H1 (cell line): ENCODE data around the gene RAMP2. TPM values are rescaled to one million over a fixed set of nuclear protein-coding genes. Genes with fewer than 3 reads are reported as not detected.
A peak's percentile ranks its signal among the peaks of the same experiment; 100 is the strongest.

ENCODE experiments used
- CTCF ChIA-PET: fragments of 300-600 bp; sonication (Branson Sonifier 250); formaldehyde crosslinking; loops from one replicate; lab custom pipeline; 2021; ENCODE audit not compliant: partially characterized antibody; lab: Charles Lee
- POLR2A ChIA-PET: fragments of 300-600 bp; sonication (Branson Sonifier 250); formaldehyde crosslinking; loops from one replicate; lab custom pipeline; 2021; ENCODE audit warnings: inconsistent platforms; ENCODE audit not compliant: partially characterized antibody; lab: Charles Lee
- DNase-seq, 2 experiments: peaks; one replicate each; pipeline versions ENCODE4 v3.0.0 to v3.0.0-alpha.2; 2010 to 2022; ENCODE audit warnings: low spot score in 2 of 2, low read depth in 1 of 2, mixed read lengths in 1 of 2
- FAIRE-seq: peaks from 2 replicates; lab custom pipeline; 2011; peaks lifted over from hg19 to GRCh38; lab: Jason Lieb, UNC
- H2AFZ ChIP-seq: 2 replicates; pipeline ENCODE4 v1.8.1; 2012; ENCODE audit warnings: low read length, inconsistent platforms
- H2AK5ac ChIP-seq: 2 replicates; pipeline ENCODE4 v1.6.1; 2013; ENCODE audit warnings: low read depth, low read length
- H2BK120ac ChIP-seq: replicated peaks from 2 replicates; pipeline ENCODE3; 2013; ENCODE audit warnings: low read depth, low read length, inconsistent platforms
- H2BK12ac ChIP-seq: 2 replicates; pipeline ENCODE4 v1.6.1; 2013; ENCODE audit warnings: low read depth, low read length
- H2BK15ac ChIP-seq: 2 replicates; pipeline ENCODE4 v1.6.1; 2013; ENCODE audit warnings: low read length
- H2BK20ac ChIP-seq: 2 replicates; pipeline ENCODE4 v1.6.1; 2013; ENCODE audit warnings: low read length
- H2BK5ac ChIP-seq: 2 replicates; pipeline ENCODE4 v1.6.1; 2013; ENCODE audit warnings: low read depth, low read length
- H3K14ac ChIP-seq: 2 replicates; pipeline ENCODE4 v1.6.1; 2013; ENCODE audit warnings: inconsistent platforms; ENCODE audit not compliant: insufficient read length
- H3K18ac ChIP-seq: 2 replicates; pipeline ENCODE4 v1.6.1; 2013; ENCODE audit warnings: low read length; ENCODE audit errors: extremely low read depth
- H3K23ac ChIP-seq: 2 replicates; pipeline ENCODE4 v1.6.1; 2013; ENCODE audit warnings: inconsistent platforms; ENCODE audit not compliant: insufficient read length
- H3K23me2 ChIP-seq: 2 replicates; pipeline ENCODE4 v1.6.1; 2013; ENCODE audit warnings: low read depth, low read length
- H3K27ac ChIP-seq: 2 replicates; pipeline ENCODE4 v1.6.1; 2011; ENCODE audit warnings: low read depth, low read length, inconsistent platforms
- H3K27me3 ChIP-seq, 4 experiments: replicated peaks in 1 of 4; 1 replicate in 1 of 4; 2 replicates in 3 of 4; pipeline versions ENCODE4 v1.6.1 to v1.8.1; 2011 to 2013; ENCODE audit warnings: low read length in 3 of 4, mild to moderate bottlenecking in 3 of 4, inconsistent platforms in 2 of 4, mixed read lengths in 2 of 4, moderate library complexity in 1 of 4; ENCODE audit not compliant: control insufficient read depth in 3 of 4, insufficient read depth in 3 of 4; ENCODE audit errors: extremely low read depth in 1 of 4
- H3K36me3 ChIP-seq, 4 experiments: 2 replicates each; pipeline versions ENCODE4 v1.6.1 to v1.8.1; 2011 to 2013; ENCODE audit warnings: mild to moderate bottlenecking in 4 of 4, low read length in 3 of 4, moderate library complexity in 2 of 4, control low read depth in 1 of 4, inconsistent platforms in 1 of 4; ENCODE audit not compliant: insufficient read depth in 4 of 4, control insufficient read depth in 2 of 4
- H3K4ac ChIP-seq: replicated peaks from 2 replicates; pipeline ENCODE3; 2013; ENCODE audit warnings: low read length, low read depth, mixed read lengths, inconsistent platforms; ENCODE audit not compliant: insufficient read length
- H3K4me1 ChIP-seq, 4 experiments: replicated peaks in 1 of 4; 1 replicate in 1 of 4; 2 replicates in 3 of 4; pipeline versions ENCODE4 v1.6.1 to v1.8.1; 2011 to 2013; ENCODE audit warnings: low read length in 3 of 4, inconsistent platforms in 2 of 4, mixed read lengths in 1 of 4; ENCODE audit not compliant: insufficient read depth in 4 of 4, control insufficient read depth in 3 of 4
- H3K4me2 ChIP-seq, 2 experiments: 2 replicates each; pipeline versions ENCODE4 v1.6.1 to v1.8.1; 2011 to 2013; ENCODE audit warnings: low read depth in 2 of 2, low read length in 2 of 2, control low read depth in 1 of 2, inconsistent platforms in 1 of 2, mild to moderate bottlenecking in 1 of 2; ENCODE audit not compliant: insufficient read depth in 1 of 2
- H3K4me3 ChIP-seq, 4 experiments: fragments of 200-600, 300-600 bp in 1 of 4; sonication (generic), shearing (Covaris generic), sonication (Bioruptor Twin) in 1 of 4; 2 replicates each; pipeline versions ENCODE4 v1.5.1 to v1.8.1; 2011 to 2016; ENCODE audit warnings: low read length in 4 of 4, low read depth in 3 of 4, control low read depth in 2 of 4, inconsistent platforms in 2 of 4, mild to moderate bottlenecking in 2 of 4, mixed read lengths in 1 of 4, moderate library complexity in 1 of 4; ENCODE audit not compliant: insufficient read depth in 2 of 4; ENCODE audit errors: extremely low read depth in 1 of 4
- H3K56ac ChIP-seq: replicated peaks from 2 replicates; pipeline ENCODE3; 2013; ENCODE audit warnings: low read depth, mild to moderate bottlenecking, mixed read lengths, low read length, inconsistent platforms; ENCODE audit not compliant: insufficient read length
- H3K79me1 ChIP-seq: 2 replicates; pipeline ENCODE4 v1.6.1; 2013; ENCODE audit warnings: low read depth, low read length, control low read depth
- H3K79me2 ChIP-seq, 2 experiments: 2 replicates each; pipeline versions ENCODE4 v1.6.1 to v1.8.1; 2012 to 2013; ENCODE audit warnings: low read length in 2 of 2, mild to moderate bottlenecking in 2 of 2, inconsistent platforms in 1 of 2; ENCODE audit not compliant: insufficient read depth in 2 of 2, control insufficient read depth in 1 of 2
- H3K9ac ChIP-seq, 4 experiments: replicated peaks in 1 of 4; 1 replicate in 1 of 4; 2 replicates in 3 of 4; pipeline versions ENCODE4 v1.6.1 to v1.8.1; 2011 to 2013; ENCODE audit warnings: low read depth in 3 of 4, low read length in 3 of 4, control low read depth in 2 of 4, mild to moderate bottlenecking in 2 of 4, moderate library complexity in 2 of 4, inconsistent platforms in 1 of 4; ENCODE audit errors: extremely low read depth in 1 of 4
- H3K9me3 ChIP-seq, 2 experiments: 2 replicates each; pipeline versions ENCODE4 v1.6.1 to v1.8.1; 2012 to 2013; ENCODE audit warnings: mild to moderate bottlenecking in 2 of 2, moderate library complexity in 2 of 2, control low read depth in 1 of 2, inconsistent platforms in 1 of 2, low read depth in 1 of 2, low read length in 1 of 2, mixed read lengths in 1 of 2; ENCODE audit not compliant: insufficient read depth in 2 of 2
- H4K20me1 ChIP-seq, 2 experiments: replicated peaks in 1 of 2; 2 replicates each; pipeline versions ENCODE3 to v1.8.1; 2011 to 2013; ENCODE audit warnings: inconsistent platforms in 2 of 2, low read length in 2 of 2, mild to moderate bottlenecking in 1 of 2; ENCODE audit not compliant: insufficient read depth in 2 of 2, control insufficient read depth in 1 of 2
- H4K5ac ChIP-seq: 2 replicates; pipeline ENCODE4 v1.6.1; 2013; ENCODE audit warnings: low read length, low read depth, mixed read lengths, inconsistent platforms; ENCODE audit not compliant: insufficient read length
- H4K8ac ChIP-seq: 2 replicates; pipeline ENCODE4 v1.8.0; 2013; ENCODE audit warnings: mild to moderate bottlenecking, moderate library complexity, low read length, inconsistent platforms; ENCODE audit not compliant: insufficient read depth; ENCODE audit errors: extremely low read depth
- H4K91ac ChIP-seq: replicated peaks from 2 replicates; pipeline ENCODE3; 2013; ENCODE audit warnings: low read length, mixed read lengths, inconsistent platforms; ENCODE audit not compliant: insufficient read length
- BRCA1 ChIP-seq: IDR thresholded peaks from 2 replicates; pipeline ENCODE4 v1.6.1; 2012; ENCODE audit warnings: low read depth, low read length, improper control_type of control experiment
- CBX5 ChIP-seq: fragments of 300-800, 300-1000 bp; sonication (generic); IDR thresholded peaks from 2 replicates; pipeline ENCODE4 v1.7.1; 2016; ENCODE audit warnings: antibody characterized with exemption, low read length, low read depth
- GTF2F1 ChIP-seq: IDR thresholded peaks from 2 replicates; pipeline ENCODE4 v1.6.1; 2012; ENCODE audit warnings: low read depth, low read length, improper control_type of control experiment, borderline replicate concordance
- HDAC2 ChIP-seq, 2 experiments: fragments of 300-600 bp in 1 of 2; sonication (generic) in 1 of 2; IDR thresholded peaks; 2 replicates each; pipeline ENCODE4 v1.6.1; 2011 to 2012; ENCODE audit warnings: low read depth in 2 of 2, low read length in 2 of 2, mild to moderate bottlenecking in 2 of 2, moderate library complexity in 2 of 2, borderline replicate concordance in 1 of 2, inconsistent platforms in 1 of 2
- JUN ChIP-seq: IDR thresholded peaks from 2 replicates; pipeline ENCODE4 v1.6.1; 2011; ENCODE audit warnings: low read depth, mild to moderate bottlenecking, improper control_type of control experiment, low read length
- JUND ChIP-seq: IDR thresholded peaks from 2 replicates; pipeline ENCODE4 v1.6.1; 2011; ENCODE audit warnings: mild to moderate bottlenecking, improper control_type of control experiment, low read length
- KDM4A ChIP-seq: IDR thresholded peaks from one replicate; pipeline ENCODE4 v1.7.1; 2012; ENCODE audit warnings: low read depth, mild to moderate bottlenecking, moderate library complexity, low read length, inconsistent platforms; ENCODE audit not compliant: severe bottlenecking
- POU5F1 ChIP-seq: IDR thresholded peaks from 2 replicates; pipeline ENCODE4 v1.6.1; 2011; ENCODE audit warnings: low read depth, mild to moderate bottlenecking, low read length, moderate library complexity
- RNF2 ChIP-seq: fragments of 200-900, 300-1000 bp; sonication (generic); IDR thresholded peaks from 2 replicates; pipeline ENCODE4 v1.7.1; 2016; ENCODE audit warnings: borderline replicate concordance, low read depth, mild to moderate bottlenecking, antibody characterized with exemption, low read length; ENCODE audit not compliant: poor library complexity, severe bottlenecking; ENCODE audit errors: missing control alignments
- SP1 ChIP-seq: IDR thresholded peaks from 2 replicates; pipeline ENCODE4 v1.6.1; 2011; ENCODE audit warnings: low read depth, low read length
- TEAD4 ChIP-seq: IDR thresholded peaks from 2 replicates; pipeline ENCODE4 v1.6.1; 2012; ENCODE audit warnings: low read depth, low read length, inconsistent platforms, mixed read lengths
- WGBS, 2 experiments: shearing (Covaris generic) in 1 of 2; methylation state at CpG; one replicate each; pipeline versions ENCODE4 v1.1.6 to v1.1.7; 2013 to 2015; ENCODE audit warnings: low lambda C conversion rate in 2 of 2, mixed read lengths in 2 of 2, inconsistent platforms in 1 of 2, low coverage in 1 of 2, missing lambda C conversion rate in 1 of 2; ENCODE audit not compliant: insufficient replicate concordance in 2 of 2, insufficient coverage in 1 of 2, insufficient read length in 1 of 2; ENCODE audit errors: extremely low coverage in 1 of 2, missing lambda C conversion rate in 1 of 2; 5-methylcytosine and 5-hydroxymethylcytosine counted together
- polyA plus RNA-seq, 7 experiments: library from polyadenylated mRNA; depleted of rRNA in 3 of 7; stranded (reverse) in 5 of 7; unstranded in 2 of 7; fragments of >200 nt in 5 of 7; fragments of 200-250 nt in 2 of 7; gene quantifications; 1 replicate in 5 of 7; 2 replicates in 1 of 7; 4 replicates in 1 of 7; pipeline versions ENCODE4 v1.2.1 to v1.2.3, GENCODE V29; 2011 to 2013; ENCODE audit warnings: missing spikeins in 2 of 7, mixed read lengths in 2 of 7
- total RNA-seq: library from RNA; stranded (reverse); fragmentation: NEBNext Ultra II Directional; extraction: Animal tissue kit (Norgen Biotek cat#: 25700); gene quantifications from 2 replicates; pipeline ENCODE4 v1.2.1, GENCODE V29; 2021

Gene RAMP2
- total and polyA plus RNA-seq, 2 of the 8 experiments (the other 6 are each of a cell fraction or from before 2014, with no cell fraction given), result 13.4 to 41.7 TPM

- Histone ChIP-seq H3K79me2 (no peaks in the 10 kb centered on the region), H3K23me2 (peaks cover 5% of the 10 kb centered on the region; the same call in 1 of the 2 replicates), H2BK5ac (peak within 1 kb of the TSS; percentile 41; the same call in 1 of the 2 replicates), H3K4ac (no peak within 1 kb of the TSS), H4K20me1 (no peaks in the 10 kb centered on the region), H2AFZ (peak within 1 kb of the TSS; percentile 84), H3K4me3 (peak within 1 kb of the TSS; percentile 80 to 94 (median 84)), H3K27ac (peak within 1 kb of the TSS; percentile 79; the same call in 1 of the 2 replicates), H2BK15ac (no peak within 1 kb of the TSS), H3K18ac (no peak within 1 kb of the TSS), H2AK5ac (no peak within 1 kb of the TSS), H4K8ac (peak within 1 kb of the TSS; percentile 99; the same call in 1 of the 2 replicates), H3K4me1 (no peaks in the 10 kb centered on the region), H3K23ac (no peak within 1 kb of the TSS), H3K9ac (peak within 1 kb of the TSS; percentile 69 to 92 (median 81)), H2BK12ac (no peak within 1 kb of the TSS), H3K27me3 (no peaks in the 10 kb centered on the region), H3K9me3 (no peaks in the 10 kb centered on the region), H3K79me1 (0 out of 2 replicates have a peak, but pooled peaks cover 4% of the 10 kb centered on the region), H3K56ac (peak within 1 kb of the TSS; percentile 56), H3K14ac (no peak within 1 kb of the TSS), H3K4me2 (peak within 1 kb of the TSS; percentile 68 to 94), H2BK120ac (no peak within 1 kb of the TSS), H3K36me3 (peaks cover 0 to 14% (median 7%) of the 10 kb centered on the region in 4 experiments; a peak in 5 of 8 replicates), H4K91ac (peak within 1 kb of the TSS; percentile 20), H4K5ac (peak within 1 kb of the TSS; percentile 74), H2BK20ac (no peak within 1 kb of the TSS)
- DNase-seq, result peak in 1 of 2 experiments; percentile 83
- no peak for FAIRE-seq
- ChIA-PET POLR2A (interaction anchor here (0.7 to 2.4 kb wide), 16 partner anchors 9 to 220 kb away, joined by 3 to 15 read pairs (median 3); partner anchors contain the start of genes CNTD1, COA3 and HSD17B1), CTCF (interaction anchor here (0.5 to 3.5 kb wide), 9 partner anchors 11 to 216 kb away, joined by 3 to 30 read pairs (median 3); partner anchors contain the start of genes BECN1 and RAMP2)
- WGBS, 2 experiments, result 2% methylated on average over 36 of the region's 39 CpGs; no CpG with 5 or more reads in 1 of the 2 experiments
- TF ChIP-seq RNF2 (no peak), CBX5 (no peak), BRCA1 (no peak), KDM4A (peak; percentile 81), POU5F1 (no peak), TEAD4 (no peak), JUND (no peak), JUN (no peak), SP1 (peak; percentile 61; the same call in 1 of the 2 replicates), GTF2F1 (peak; percentile 79; the same call in 1 of the 2 replicates), HDAC2 (IDR thresholded peaks at IDR 0.05; ENCODE audit: borderline replicate concordance in 1 of 2, low read depth in 2 of 2, low read length in 2 of 2) (no peak)
These were observed 12.4 kb downstream of the RAMP2 start, which contains the start of gene VPS25 for GRCh38 chr17:42773290-42774035. TSS of gene VPS25 (plus strand) at chr17:42773449. CDS start at chr17:42773476, 27 bp downstream.
